ENCODE results near the gene GYPB. TPM values are rescaled to one million over a fixed set of nuclear protein-coding genes. Genes with fewer than 3 reads are reported as not detected.

The GYPB gene
- polyA plus RNA-seq, 3 donors from 2014 or later = not detected

Other genes with a start within 250 kb of the GYPB start
- gene GYPE, start 113.8 kb downstream of the GYPB start, polyA plus RNA-seq = 1 to 10 TPM in 2 of 3 donors, not detected in 1; 1.7 to 3.7 TPM
- gene GYPA, start 121.3 kb upstream of the GYPB start, polyA plus RNA-seq = not detected

All from immature natural killer cell (primary cell).